ENCODE measurements around the gene GCN1.

GRCh38 chr12:120228041-120228290 is 33.5 kb upstream of the GCN1 start:
- TF ChIP-seq, protein P1, sequence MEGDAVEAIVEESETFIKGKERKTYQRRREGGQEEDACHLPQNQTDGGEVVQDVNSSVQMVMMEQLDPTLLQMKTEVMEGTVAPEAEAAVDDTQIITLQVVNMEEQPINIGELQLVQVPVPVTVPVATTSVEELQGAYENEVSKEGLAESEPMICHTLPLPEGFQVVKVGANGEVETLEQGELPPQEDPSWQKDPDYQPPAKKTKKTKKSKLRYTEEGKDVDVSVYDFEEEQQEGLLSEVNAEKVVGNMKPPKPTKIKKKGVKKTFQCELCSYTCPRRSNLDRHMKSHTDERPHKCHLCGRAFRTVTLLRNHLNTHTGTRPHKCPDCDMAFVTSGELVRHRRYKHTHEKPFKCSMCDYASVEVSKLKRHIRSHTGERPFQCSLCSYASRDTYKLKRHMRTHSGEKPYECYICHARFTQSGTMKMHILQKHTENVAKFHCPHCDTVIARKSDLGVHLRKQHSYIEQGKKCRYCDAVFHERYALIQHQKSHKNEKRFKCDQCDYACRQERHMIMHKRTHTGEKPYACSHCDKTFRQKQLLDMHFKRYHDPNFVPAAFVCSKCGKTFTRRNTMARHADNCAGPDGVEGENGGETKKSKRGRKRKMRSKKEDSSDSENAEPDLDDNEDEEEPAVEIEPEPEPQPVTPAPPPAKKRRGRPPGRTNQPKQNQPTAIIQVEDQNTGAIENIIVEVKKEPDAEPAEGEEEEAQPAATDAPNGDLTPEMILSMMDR (IDR thresholded peaks at IDR 0.05; ENCODE audit: poor library complexity), result no peak
- no peak for TF ChIP-seq EZH2phosphoT487 (IDR thresholded peaks at IDR 0.05; ENCODE audit: low read depth, severe bottlenecking, unreplicated experiment)
